HEK293 (cell line): ENCODE measurements around the gene ATP8A2.

Experiments
- SALL2 ChIP-seq: fragments of 450-650 bp; formaldehyde crosslinking; IDR thresholded peaks from 2 replicates; pipeline ENCODE4 v1.5.0; 2017; ENCODE audit warnings: missing biosample characterization, mild to moderate bottlenecking, missing genetic modification characterization, borderline replicate concordance
- YY1 ChIP-seq: fragments of 450-650 bp; formaldehyde crosslinking; IDR thresholded peaks from 2 replicates; pipeline ENCODE4 v1.5.1; 2018; ENCODE audit warnings: missing biosample characterization, missing genetic modification characterization
- ZNF274 ChIP-seq, 2 experiments: fragments of 200-500 bp in 1 of 2; fragments of 450-650 bp in 1 of 2; sonication (Bioruptor generic) in 1 of 2; formaldehyde crosslinking in 1 of 2; IDR thresholded peaks; 2 replicates each; pipeline versions ENCODE4 v1.5.1 to v1.6.1; 2014 to 2016; ENCODE audit warnings: borderline replicate concordance in 1 of 2, inconsistent platforms in 1 of 2, low read length in 1 of 2, missing biosample characterization in 1 of 2, missing genetic modification characterization in 1 of 2
- ZNF600 ChIP-seq: fragments of 450-650 bp; formaldehyde crosslinking; IDR thresholded peaks from 2 replicates; pipeline ENCODE4 v1.5.1; 2016; ENCODE audit warnings: missing biosample characterization, missing genetic modification characterization

GRCh38 chr13:25819856-25820530 is 448.2 kb downstream of the ATP8A2 start:
- TF ChIP-seq SALL2 (tag by site-specific recombination), result no peak
- no peak for TF ChIP-seq YY1
- no peak for TF ChIP-seq ZNF274 (IDR thresholded peaks at IDR 0.05; ENCODE audit: low read length)
- no peak for TF ChIP-seq ZNF274 (tag by site-specific recombination; IDR thresholded peaks at IDR 0.05; ENCODE audit: borderline replicate concordance)
- TF ChIP-seq ZNF600, result no peak
